Endothelial cell of umbilical vein (primary cell): ENCODE results near the gene MIGA2. TPM values are rescaled to one million over a fixed set of nuclear protein-coding genes. Genes with fewer than 3 reads are reported as not detected.

Experiments
- BruUV-seq: library from RNA; stranded (reverse); fragments of 400-500 nt; replicated peaks from 2 replicates; lab custom pipeline; 2021; lab: Mats Ljungman, UMichigan
- CTCF ChIA-PET: fragments of 300-600, 350-600 bp; sonication (Branson Sonifier 250); formaldehyde crosslinking; loops from one replicate; lab custom pipeline; 2021; ENCODE audit warnings: antibody characterized with exemption, inconsistent platforms; lab: Charles Lee
- POLR2A ChIA-PET: fragments of 300-600, 350-600 bp; sonication (Branson Sonifier 250); formaldehyde crosslinking; loops from one replicate; lab custom pipeline; 2021; ENCODE audit warnings: antibody characterized with exemption, inconsistent platforms; lab: Charles Lee
- DNase-seq: peaks from one replicate; pipeline ENCODE4 v3.0.0-alpha.2; 2011; ENCODE audit warnings: low read depth, low spot score
- FAIRE-seq: peaks from 2 replicates; lab custom pipeline; 2011; peaks lifted over from hg19 to GRCh38; lab: Jason Lieb, UNC
- H2AFZ ChIP-seq: 2 replicates; pipeline ENCODE4 v1.6.0; 2012; ENCODE audit warnings: low read depth, low read length, control low read depth, inconsistent platforms
- H3K27ac ChIP-seq: 2 replicates; pipeline ENCODE4 v1.5.1; 2011; ENCODE audit warnings: low read depth, mild to moderate bottlenecking, control low read depth, low read length, moderate library complexity; ENCODE audit not compliant: insufficient read depth
- H3K27me3 ChIP-seq, 2 experiments: 2 replicates each; pipeline versions ENCODE4 v1.6.0 to v1.6.1; 2011; ENCODE audit warnings: low read length in 2 of 2, mixed read lengths in 1 of 2; ENCODE audit not compliant: control insufficient read depth in 2 of 2, insufficient read depth in 2 of 2
- H3K36me3 ChIP-seq, 2 experiments: 2 replicates in 1 of 2; 3 replicates in 1 of 2; pipeline ENCODE4 v1.5.1; 2011; ENCODE audit warnings: low read length in 2 of 2, mild to moderate bottlenecking in 1 of 2, moderate library complexity in 1 of 2; ENCODE audit not compliant: control insufficient read depth in 2 of 2, insufficient read depth in 2 of 2; ENCODE audit errors: extremely low read depth in 1 of 2
- H3K4me1 ChIP-seq: 3 replicates; pipeline ENCODE4 v1.5.1; 2011; ENCODE audit warnings: mild to moderate bottlenecking, low read length; ENCODE audit not compliant: control insufficient read depth, insufficient read depth; ENCODE audit errors: extremely low read depth
- H3K4me2 ChIP-seq: 2 replicates; pipeline ENCODE4 v1.6.1; 2011; ENCODE audit warnings: low read length, control low read depth, mixed read lengths; ENCODE audit not compliant: insufficient read depth
- H3K4me3 ChIP-seq, 3 experiments: fragments of 200-600 bp in 1 of 3; sonication (generic), shearing (Covaris generic) in 1 of 3; replicated peaks in 1 of 3; 2 replicates each; pipeline ENCODE4 v1.5.1; 2011 to 2016; ENCODE audit warnings: control low read depth in 3 of 3, low read length in 3 of 3, mild to moderate bottlenecking in 2 of 3, inconsistent platforms in 1 of 3, low read depth in 1 of 3, moderate library complexity in 1 of 3; ENCODE audit not compliant: insufficient read depth in 1 of 3
- H3K79me2 ChIP-seq: 2 replicates; pipeline ENCODE4 v1.6.0; 2012; ENCODE audit warnings: low read length, inconsistent platforms; ENCODE audit not compliant: control insufficient read depth, insufficient read depth
- H3K9ac ChIP-seq: replicated peaks from 2 replicates; pipeline ENCODE3; 2011; ENCODE audit warnings: low read length, control low read depth; ENCODE audit not compliant: insufficient read depth; ENCODE audit errors: extremely low read depth
- H3K9me1 ChIP-seq: replicated peaks from 3 replicates; pipeline ENCODE4 v1.6.0; 2011; ENCODE audit warnings: mild to moderate bottlenecking, low read length; ENCODE audit not compliant: control insufficient read depth, insufficient read depth; ENCODE audit errors: extremely low read depth
- H3K9me3 ChIP-seq: replicated peaks from 2 replicates; pipeline ENCODE4 v1.5.1; 2012; ENCODE audit warnings: low read length, inconsistent platforms; ENCODE audit not compliant: control insufficient read depth, insufficient read depth
- H4K20me1 ChIP-seq: replicated peaks from 2 replicates; pipeline ENCODE3; 2011; ENCODE audit warnings: mild to moderate bottlenecking, low read length; ENCODE audit not compliant: control insufficient read depth, insufficient read depth; ENCODE audit errors: extremely low read depth
- CTCF ChIP-seq, 2 donors: IDR thresholded peaks; 1 replicate in 1 of 2; 2 replicates in 1 of 2; pipeline ENCODE4 v1.5.1; 2011; ENCODE audit warnings: low read length in 2 of 2, mild to moderate bottlenecking in 2 of 2, moderate library complexity in 2 of 2, control low read depth in 1 of 2, inconsistent platforms in 1 of 2, low read depth in 1 of 2; ENCODE audit not compliant: insufficient read depth in 1 of 2; ENCODE audit errors: extremely low read depth in 1 of 2
- EZH2 ChIP-seq: IDR thresholded peaks from 2 replicates; pipeline ENCODE4 v1.6.1; 2012; ENCODE audit warnings: borderline replicate concordance, low read depth, mild to moderate bottlenecking, moderate library complexity, low read length, inconsistent platforms; ENCODE audit not compliant: severe bottlenecking
- JUN ChIP-seq: IDR thresholded peaks from 2 replicates; pipeline ENCODE4 v1.6.1; 2011; ENCODE audit warnings: borderline replicate concordance, low read depth; ENCODE audit not compliant: insufficient read length, insufficient read depth
- MAX ChIP-seq: IDR thresholded peaks from 2 replicates; pipeline ENCODE4 v1.6.1; 2011; ENCODE audit not compliant: insufficient read depth, insufficient read length
- MYC ChIP-seq: IDR thresholded peaks from one replicate; pipeline ENCODE4 v1.6.1; 2011; ENCODE audit warnings: mild to moderate bottlenecking, low read depth, low read length
- POLR2A ChIP-seq: IDR thresholded peaks from 2 replicates; pipeline ENCODE4 v1.6.1; 2012; ENCODE audit warnings: low read depth, mild to moderate bottlenecking, control low read depth, low read length
- POLR2AphosphoS5 ChIP-seq: IDR thresholded peaks from 2 replicates; pipeline ENCODE4 v1.6.1; 2012; ENCODE audit warnings: low read depth, mild to moderate bottlenecking, control low read depth, low read length, moderate library complexity; ENCODE audit not compliant: insufficient read depth
- dilution Hi-C: fragments of 300-500 bp; cut with MboI; formaldehyde crosslinking; loops from one replicate; pipeline ENCODE4 v1.15.0; 2019; ENCODE audit warnings: low sequenced_read_pairs; ENCODE audit not compliant: extremely low pct_ligation_motif_present
- intact Hi-C: fragments of 100-400 bp; cut with micrococcal nuclease; formaldehyde crosslinking; loops from one replicate; pipeline ENCODE4 v1.10.0; 2022
- polyA plus RNA-seq, 4 experiments: library from polyadenylated mRNA; depleted of rRNA in 3 of 4; stranded (reverse) in 3 of 4; unstranded in 1 of 4; fragments of >200 nt; gene quantifications; 2 replicates each; pipeline versions ENCODE4 v1.2.1 to v1.2.3, GENCODE V29; 2011 to 2012; ENCODE audit warnings: missing spikeins in 1 of 4
- total RNA-seq: library from RNA; stranded (reverse); gene quantifications from 2 replicates; pipeline ENCODE4 v1.2.3, GENCODE V29; 2021

Gene MIGA2
- total and polyA plus RNA-seq, 2 donors (not counting 3 experiments of a cell fraction or from before 2014, with no cell fraction given), result 27.7 to 28.0 TPM

GRCh38 chr9:129080298-129080600, 43.8 kb downstream of the MIGA2 start:
- no TSS peak for BruUV-seq
- peaks cover 16% of the 10 kb centered on the region for H3K4me1 ChIP-seq
- peak overlapping the region; percentile 80 for H3K4me2 ChIP-seq
- no peak for TF ChIP-seq POLR2A
- no peak for TF ChIP-seq MAX
- no peak for TF ChIP-seq POLR2AphosphoS5
- TF ChIP-seq CTCF (IDR thresholded peaks at IDR 0.05; ENCODE audit: extremely low read depth in 1 of 2, insufficient read depth in 1 of 2, low read depth in 1 of 2, low read length in 2 of 2), result no peak
- TF ChIP-seq JUN, result no peak
- TF ChIP-seq EZH2, result no peak
- no peak for TF ChIP-seq MYC
- H3K9me1 ChIP-seq, result no peaks in the 10 kb centered on the region
- ChIA-PET POLR2A (no interaction called here), CTCF (no interaction called here)
- H3K9ac ChIP-seq, result peak overlapping the region; percentile 28
- peaks cover 0 to 3% of the 10 kb centered on the region in 2 experiments for H3K36me3 ChIP-seq
- dilution Hi-C loops (no loop called here), intact Hi-C loops (loop anchor here (2.0 kb wide), 1 partner anchor 43 kb away; the partner anchor contains the start of gene MIGA2)
- FAIRE-seq (peak; percentile 21), DNase-seq (peak; percentile 7)
- no peaks in the 10 kb centered on the region for H3K9me3 ChIP-seq
- no peak overlapping the region for H3K27ac ChIP-seq
- H3K79me2 ChIP-seq, result peaks cover 20% of the 10 kb centered on the region
- peak overlapping the region; percentile 44 to 63 (median 62) for H3K4me3 ChIP-seq
- peak overlapping the region; percentile 93 for H2AFZ ChIP-seq
- no peaks in the 10 kb centered on the region for H4K20me1 ChIP-seq
- H3K27me3 ChIP-seq, result no peaks in the 10 kb centered on the region
